H9 (cell line): ENCODE data around the gene PTPRF. TPM values are rescaled to one million over a fixed set of nuclear protein-coding genes. Genes with fewer than 3 reads are reported as not detected.

Experiments
- DNase-seq: peaks from one replicate; pipeline ENCODE4 v3.0.0-alpha.2; 2017
- H2AFZ ChIP-seq: one replicate; pipeline ENCODE4 v1.6.1; 2013; ENCODE audit warnings: mild to moderate bottlenecking, low read length, control low read depth, moderate library complexity
- H2AK5ac ChIP-seq: 2 replicates; pipeline ENCODE4 v1.6.1; 2013; ENCODE audit warnings: low read length, control low read depth, mixed read lengths; ENCODE audit not compliant: insufficient read length
- H2BK120ac ChIP-seq: one replicate; pipeline ENCODE4 v1.6.1; 2013; ENCODE audit warnings: low read depth, mild to moderate bottlenecking, low read length, control low read depth, inconsistent platforms; ENCODE audit not compliant: poor library complexity, severe bottlenecking
- H2BK12ac ChIP-seq: 2 replicates; pipeline ENCODE4 v1.6.1; 2013; ENCODE audit warnings: low read length, control low read depth, mixed read lengths, low read depth; ENCODE audit not compliant: insufficient read length
- H2BK15ac ChIP-seq: 2 replicates; pipeline ENCODE4 v1.6.1; 2013; ENCODE audit warnings: low read depth, low read length, control low read depth
- H2BK20ac ChIP-seq: one replicate; pipeline ENCODE4 v1.6.1; 2013; ENCODE audit warnings: low read depth, mild to moderate bottlenecking, low read length, control low read depth, inconsistent platforms; ENCODE audit not compliant: poor library complexity, severe bottlenecking
- H2BK5ac ChIP-seq: 2 replicates; pipeline ENCODE4 v1.6.1; 2013; ENCODE audit warnings: low read length, control low read depth, mixed read lengths; ENCODE audit not compliant: insufficient read length
- H3K14ac ChIP-seq: 2 replicates; pipeline ENCODE4 v1.6.1; 2013; ENCODE audit warnings: low read length, control low read depth; ENCODE audit not compliant: insufficient read depth
- H3K18ac ChIP-seq: 2 replicates; pipeline ENCODE4 v1.6.1; 2013; ENCODE audit warnings: low read depth, mild to moderate bottlenecking, mixed read lengths, low read length, control low read depth; ENCODE audit not compliant: insufficient read length
- H3K23ac ChIP-seq: 2 replicates; pipeline ENCODE4 v1.6.1; 2013; ENCODE audit warnings: low read length, control low read depth, mixed read lengths, low read depth; ENCODE audit not compliant: insufficient read length
- H3K23me2 ChIP-seq: 2 replicates; pipeline ENCODE4 v1.6.1; 2013; ENCODE audit warnings: low read depth, mild to moderate bottlenecking, mixed read lengths, low read length, control low read depth; ENCODE audit not compliant: insufficient read length, poor library complexity, severe bottlenecking
- H3K27ac ChIP-seq: 2 replicates; pipeline ENCODE4 v1.5.1; 2013; ENCODE audit warnings: low read length, control low read depth, mixed read lengths, low read depth; ENCODE audit not compliant: insufficient read length
- H3K27me3 ChIP-seq: 2 replicates; pipeline ENCODE4 v1.6.1; 2013; ENCODE audit warnings: low read length, control low read depth, inconsistent platforms; ENCODE audit not compliant: insufficient read depth
- H3K4ac ChIP-seq: 2 replicates; pipeline ENCODE4 v1.6.1; 2013; ENCODE audit warnings: low read depth, mild to moderate bottlenecking, control low read depth, inconsistent platforms, low read length, moderate library complexity
- H3K4me1 ChIP-seq: 2 replicates; pipeline ENCODE4 v1.6.1; 2013; ENCODE audit warnings: low read length, control low read depth, inconsistent platforms; ENCODE audit not compliant: insufficient read depth
- H3K4me2 ChIP-seq: 2 replicates; pipeline ENCODE4 v1.6.1; 2013; ENCODE audit warnings: low read length, control low read depth, mixed read lengths; ENCODE audit not compliant: insufficient read length, insufficient read depth
- H3K56ac ChIP-seq: 2 replicates; pipeline ENCODE4 v1.6.1; 2013; ENCODE audit warnings: low read depth, mild to moderate bottlenecking, mixed read lengths, low read length, control low read depth; ENCODE audit not compliant: insufficient read length
- H3K79me1 ChIP-seq: 2 replicates; pipeline ENCODE4 v1.6.1; 2013; ENCODE audit warnings: low read depth, mild to moderate bottlenecking, moderate library complexity, low read length, control low read depth, inconsistent platforms; ENCODE audit not compliant: insufficient read depth, poor library complexity, severe bottlenecking
- H3K79me2 ChIP-seq: 2 replicates; pipeline ENCODE4 v1.6.1; 2013; ENCODE audit warnings: low read length, control low read depth, inconsistent platforms; ENCODE audit not compliant: insufficient read depth
- H3K9ac ChIP-seq: 2 replicates; pipeline ENCODE4 v1.6.1; 2013; ENCODE audit warnings: low read length, control low read depth, mixed read lengths; ENCODE audit not compliant: insufficient read length; ENCODE audit errors: extremely low read depth
- H3K9me3 ChIP-seq: one replicate; pipeline ENCODE4 v1.6.1; 2013; ENCODE audit warnings: low read depth, low read length, inconsistent platforms; ENCODE audit not compliant: control insufficient read depth
- H3T11ph ChIP-seq: one replicate; pipeline ENCODE4 v1.6.1; 2013; ENCODE audit warnings: mild to moderate bottlenecking, low read length, control low read depth, inconsistent platforms
- H4K20me1 ChIP-seq: one replicate; pipeline ENCODE4 v1.6.1; 2013; ENCODE audit not compliant: control insufficient read depth, insufficient read length, insufficient read depth
- H4K5ac ChIP-seq: 2 replicates; pipeline ENCODE4 v1.6.1; 2013; ENCODE audit warnings: low read depth, mild to moderate bottlenecking, mixed read lengths, low read length, control low read depth; ENCODE audit not compliant: insufficient read length
- H4K8ac ChIP-seq: replicated peaks from 2 replicates; pipeline ENCODE4 v1.6.1; 2013; ENCODE audit warnings: low read length, control low read depth, mixed read lengths, low read depth; ENCODE audit not compliant: insufficient read length
- H4K91ac ChIP-seq: 2 replicates; pipeline ENCODE4 v1.6.1; 2013; ENCODE audit warnings: low read depth, mild to moderate bottlenecking, moderate library complexity, mixed read lengths, low read length, control low read depth; ENCODE audit not compliant: insufficient read length
- H3K27ac Mint-ChIP-seq, 3 experiments: 2 replicates in 2 of 3; 3 replicates in 1 of 3; pipeline ENCODE4 v1.8.0; 2020 to 2021; ENCODE audit warnings: mixed read lengths in 3 of 3, mild to moderate bottlenecking in 1 of 3, moderate library complexity in 1 of 3
- H3K27me3 Mint-ChIP-seq: 2 replicates; pipeline ENCODE4 v1.8.0; 2021; ENCODE audit warnings: low read depth, mild to moderate bottlenecking, moderate library complexity, mixed read lengths
- H3K36me3 Mint-ChIP-seq, 3 experiments: 2 replicates in 2 of 3; 3 replicates in 1 of 3; pipeline ENCODE4 v1.8.0; 2020 to 2021; ENCODE audit warnings: low read depth in 3 of 3, mixed read lengths in 3 of 3; ENCODE audit not compliant: insufficient read depth in 1 of 3
- H3K4me1 Mint-ChIP-seq, 2 experiments: 2 replicates each; pipeline ENCODE4 v1.8.0; 2020; ENCODE audit warnings: mixed read lengths in 2 of 2
- H3K4me3 Mint-ChIP-seq, 2 experiments: 2 replicates in 1 of 2; 3 replicates in 1 of 2; pipeline ENCODE4 v1.8.0; 2020 to 2021; ENCODE audit warnings: mild to moderate bottlenecking in 2 of 2, mixed read lengths in 2 of 2, moderate library complexity in 1 of 2
- H3K9me3 Mint-ChIP-seq, 2 experiments: 2 replicates in 1 of 2; 3 replicates in 1 of 2; pipeline ENCODE4 v1.8.0; 2020; ENCODE audit warnings: mild to moderate bottlenecking in 2 of 2, mixed read lengths in 2 of 2, moderate library complexity in 1 of 2
- CTCF ChIP-seq: fragments of 200-600 bp; sonication (generic); conservative IDR thresholded peaks from 3 replicates; pipeline ENCODE4 v1.8.0; 2021; ENCODE audit warnings: antibody characterized with exemption, mild to moderate bottlenecking
- WGBS: extraction: QIAGEN DNeasy Blood & Tissue Kit; methylation state at CpG from one replicate; pipeline ENCODE4 v1.1.7; 2013; ENCODE audit warnings: missing lambda C conversion rate, low lambda C conversion rate, mixed read lengths; ENCODE audit not compliant: insufficient read length; ENCODE audit errors: extremely low coverage; 5-methylcytosine and 5-hydroxymethylcytosine counted together
- total RNA-seq: library from RNA; stranded (reverse); gene quantifications from 2 replicates; pipeline ENCODE4 v1.2.1, GENCODE V29; 2021

PTPRF gene
- total RNA-seq, 1 experiment from 2014 or later, result 193 TPM

GRCh38 chr1:43617011-43617410 is 86.3 kb downstream of the PTPRF start:
- H3K79me1 ChIP-seq, result no peaks in the 10 kb centered on the region
- no peak overlapping the region for H2BK120ac ChIP-seq
- no peak overlapping the region for H2BK5ac ChIP-seq
- H3K4me1 Mint-ChIP-seq, result no peaks in the 10 kb centered on the region
- no peak overlapping the region for H3K9ac ChIP-seq
- no peak overlapping the region for H4K91ac ChIP-seq
- H3K9me3 ChIP-seq, result no peaks in the 10 kb centered on the region
- no peak overlapping the region for H3K4me3 Mint-ChIP-seq
- H3K4ac ChIP-seq, result no peak overlapping the region
- DNase-seq, result no peak
- no peak overlapping the region; a peak in 1 of 7 replicates for H3K27ac Mint-ChIP-seq
- H3K14ac ChIP-seq, result no peak overlapping the region
- H3K36me3 Mint-ChIP-seq, result peaks cover 27 to 83% (median 81%) of the 10 kb centered on the region in 3 experiments
- H3T11ph ChIP-seq, result no peak overlapping the region
- H3K23me2 ChIP-seq, result no peaks in the 10 kb centered on the region
- TF ChIP-seq CTCF, result no peak
- no peak overlapping the region for H4K5ac ChIP-seq
- H3K18ac ChIP-seq, result no peak overlapping the region
- H3K4me1 ChIP-seq, result no peaks in the 10 kb centered on the region
- H3K23ac ChIP-seq, result no peak overlapping the region
- no peak overlapping the region for H3K56ac ChIP-seq
- no peaks in the 10 kb centered on the region for H3K9me3 Mint-ChIP-seq
- H3K27me3 Mint-ChIP-seq, result no peaks in the 10 kb centered on the region; the same call in 1 of the 2 replicates
- no peaks in the 10 kb centered on the region for H3K27me3 ChIP-seq
- H3K4me2 ChIP-seq, result no peak overlapping the region
- H2AK5ac ChIP-seq, result no peak overlapping the region
- no peak overlapping the region for H3K27ac ChIP-seq
- H2BK20ac ChIP-seq, result no peak overlapping the region
- H2BK12ac ChIP-seq, result no peak overlapping the region
- no peak overlapping the region for H4K8ac ChIP-seq
- H2AFZ ChIP-seq, result no peak overlapping the region
- no peaks in the 10 kb centered on the region for H3K79me2 ChIP-seq
- WGBS, result no CpG with 5 or more reads among the region's 5 CpGs
- no peaks in the 10 kb centered on the region for H4K20me1 ChIP-seq
- H2BK15ac ChIP-seq, result no peak overlapping the region
